GM13977 (cell line): ENCODE results near the gene HBS1L.

Experiments used
- DNase-seq: peaks from one replicate; pipeline ENCODE4 v3.0.0; 2012; ENCODE audit warnings: low spot score
- CTCF ChIP-seq: IDR thresholded peaks from 2 replicates; pipeline ENCODE4 v1.5.1; 2012; ENCODE audit warnings: mild to moderate bottlenecking, control low read depth; ENCODE audit not compliant: insufficient read depth; ENCODE audit errors: extremely low read depth, missing control alignments
- in situ Hi-C: fragments of 300-500 bp; cut with MboI; formaldehyde crosslinking; loops from one replicate; pipeline ENCODE4 v1.12.0; 2022; ENCODE audit warnings: low sequenced_read_pairs, low pct_unique_long_range_greater_than_20kb, mixed read lengths, inconsistent platforms; ENCODE audit not compliant: unreplicated experiment

HBS1L gene

GRCh38 chr6:135054569-135055498 is at the start of gene HBS1L:
Gene HBS1L, minus strand, starts transcription at chr6:135054822. Its CDS starts 131 bp downstream, at chr6:135054691.
- DNase-seq = peak; percentile 94
- in situ Hi-C loops = no loop called here
- TF ChIP-seq CTCF = no peak

- no peak for TF ChIP-seq CTCF
- no peak for DNase-seq
- in situ Hi-C loops = no loop called here
Observed at GRCh38 chr6:135104199-135104598, 49.6 kb upstream of the HBS1L start.

GRCh38 chr6:135102191-135102590 is 47.6 kb upstream of the HBS1L start:
- no peak for DNase-seq
- in situ Hi-C loops = no loop called here
- no peak for TF ChIP-seq CTCF

GRCh38 chr6:135097172-135097571 is 42.5 kb upstream of the HBS1L start:
- no peak for DNase-seq
- no peak for TF ChIP-seq CTCF
- in situ Hi-C loops = no loop called here

- in situ Hi-C loops = no loop called here
- no peak for TF ChIP-seq CTCF
- no peak for DNase-seq
Observed at GRCh38 chr6:135096403-135097130, 41.9 kb upstream of the HBS1L start.

GRCh38 chr6:135095716-135096115 is 41.1 kb upstream of the HBS1L start:
- in situ Hi-C loops = no loop called here
- no peak for DNase-seq
- no peak for TF ChIP-seq CTCF
